GM19467 (cell line): ENCODE measurements around the gene PNPO.

ENCODE experiments used
- ATAC-seq: cut with Tn5 transposase; IDR thresholded peaks from one replicate; pipeline ENCODE4 v1.9.1; 2021; ENCODE audit warnings: mild to moderate bottlenecking, moderate library complexity; ENCODE audit not compliant: unreplicated experiment

Gene PNPO

DNA sequence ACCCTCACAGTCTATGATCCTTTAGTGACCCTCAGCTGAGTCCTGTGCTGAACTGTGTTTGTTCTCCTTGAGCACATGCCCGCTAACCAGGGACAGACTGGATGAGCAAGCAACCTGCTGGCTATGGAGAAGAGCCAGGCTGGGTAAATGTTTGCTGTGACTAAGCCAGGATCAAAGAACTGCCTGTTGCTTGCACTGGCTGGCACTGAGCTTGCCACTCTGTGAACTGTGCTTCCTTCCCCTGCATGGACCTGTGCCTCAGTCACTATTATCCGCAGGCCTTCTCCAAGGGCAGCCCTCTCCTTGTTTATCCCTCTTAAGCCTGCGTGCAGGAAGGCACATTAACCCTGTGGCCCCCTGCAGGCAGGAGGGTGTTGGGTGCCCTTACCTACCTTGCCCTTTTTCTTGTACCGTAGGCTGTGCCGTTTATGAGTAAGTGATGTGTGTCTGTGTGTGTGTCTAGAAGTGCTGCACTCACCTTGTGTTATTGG lies 7.4 kb downstream of the PNPO start:
- no peak for ATAC-seq

DNA sequence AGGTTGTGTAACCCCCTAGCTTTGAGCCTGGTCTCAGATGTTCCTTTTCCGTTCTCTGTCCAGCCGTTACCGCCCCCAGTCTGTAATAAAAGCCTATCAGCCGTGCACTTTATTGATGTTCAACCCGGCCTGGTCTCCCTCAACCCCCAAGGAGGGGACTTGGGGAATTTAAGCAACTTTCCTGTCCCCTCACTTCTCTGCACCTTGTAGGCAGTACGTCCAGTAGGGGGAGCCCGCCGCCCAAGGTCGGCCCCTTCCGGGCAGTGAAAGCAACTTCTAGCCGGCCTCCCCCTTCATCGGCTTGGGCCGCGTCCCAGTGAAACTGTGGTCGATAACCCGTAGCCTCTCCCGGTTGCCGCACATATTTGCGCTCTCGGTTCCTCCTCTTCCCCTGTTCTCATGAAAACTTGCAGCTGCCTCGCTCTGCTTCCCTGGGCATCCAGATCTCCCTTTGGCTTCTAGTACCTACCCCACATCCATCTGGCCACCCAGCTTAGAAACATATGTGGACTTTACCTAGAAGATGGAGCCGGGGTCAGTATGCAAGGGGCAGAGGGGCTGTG lies 7.9 kb downstream of the PNPO start:
- peak; percentile 50 for ATAC-seq

DNA sequence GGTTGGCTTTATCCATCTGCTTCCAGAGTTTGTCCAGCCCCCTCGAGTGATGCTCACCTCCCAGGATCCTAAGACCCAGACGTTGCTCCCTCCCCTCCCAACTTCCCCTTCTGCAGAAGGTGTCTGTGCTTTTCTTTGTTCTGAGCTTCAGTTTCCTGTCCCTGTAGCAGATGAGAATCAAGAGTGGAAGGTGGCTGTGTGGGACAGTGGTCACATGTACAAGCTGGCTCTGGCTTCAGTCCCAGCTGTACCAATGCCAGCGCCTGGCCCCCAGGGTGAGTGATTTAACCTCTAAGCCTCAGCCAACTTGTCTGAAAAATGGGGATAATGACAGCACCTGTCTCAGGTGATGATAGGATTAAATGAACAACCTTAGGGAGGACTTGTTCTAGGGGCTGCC lies 8.6 kb downstream of the PNPO start:
- ATAC-seq: no peak

DNA sequence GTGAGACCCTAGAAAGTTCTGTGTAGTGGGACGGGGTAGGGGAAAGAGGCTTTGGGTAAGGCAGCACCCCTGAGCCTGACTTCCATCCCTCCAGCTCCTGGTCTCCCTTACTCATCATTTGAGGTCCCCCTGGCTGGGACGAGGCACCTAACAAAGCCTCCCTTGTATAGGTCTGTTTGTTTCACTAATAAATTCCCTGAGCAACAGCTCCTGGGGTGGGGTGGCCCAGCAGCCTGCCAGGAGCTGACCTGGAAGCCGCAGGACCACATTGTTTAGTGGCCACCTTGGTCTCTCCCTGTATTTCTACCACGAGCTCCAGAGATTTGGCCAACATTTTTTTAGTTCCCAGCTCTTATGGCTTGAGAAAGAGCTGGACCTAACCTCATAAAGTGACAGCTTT lies 9.1 kb downstream of the PNPO start:
- no peak for ATAC-seq

DNA sequence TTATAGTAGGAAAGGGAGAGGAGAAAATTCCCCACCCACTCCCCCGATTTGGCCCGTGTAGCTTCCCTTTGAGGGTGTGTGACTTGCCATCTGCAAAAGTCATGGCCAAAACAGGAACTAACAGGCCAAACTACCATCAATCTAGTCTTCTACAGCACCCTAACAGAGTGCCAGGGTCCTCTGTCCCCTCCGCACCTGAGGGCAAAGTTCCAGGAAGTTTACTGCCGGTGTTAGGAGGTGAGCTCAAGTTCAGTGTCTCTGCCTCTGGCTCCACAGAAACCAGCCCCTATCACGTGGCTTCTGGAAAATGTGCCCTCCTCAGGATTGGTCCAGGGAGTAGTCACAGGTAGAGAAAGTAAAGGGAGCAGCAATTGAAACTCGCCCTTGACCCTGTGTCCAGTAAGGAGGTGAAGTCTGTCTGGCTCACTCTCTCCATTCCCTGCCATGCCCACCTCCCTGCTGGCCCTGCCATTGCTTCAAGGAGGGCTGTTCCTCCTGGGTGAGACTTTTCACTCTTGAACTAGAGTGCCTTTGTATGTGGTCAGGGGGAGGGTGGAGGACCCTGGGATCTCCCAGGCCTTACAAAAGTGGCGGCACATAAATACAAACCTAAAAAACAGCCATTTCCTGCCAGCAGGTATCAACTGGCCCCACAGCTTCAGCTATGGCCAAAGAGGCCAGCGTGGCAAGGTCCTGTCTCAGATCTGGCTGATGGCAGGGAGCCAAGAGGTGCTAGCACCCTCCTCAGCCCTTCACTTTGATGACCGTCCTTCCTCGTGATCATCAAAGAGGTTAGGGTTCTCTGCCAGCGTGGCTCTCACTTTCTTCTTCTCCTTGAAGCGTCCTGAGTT lies 11.0 kb downstream of the PNPO start:
- no peak for ATAC-seq

DNA sequence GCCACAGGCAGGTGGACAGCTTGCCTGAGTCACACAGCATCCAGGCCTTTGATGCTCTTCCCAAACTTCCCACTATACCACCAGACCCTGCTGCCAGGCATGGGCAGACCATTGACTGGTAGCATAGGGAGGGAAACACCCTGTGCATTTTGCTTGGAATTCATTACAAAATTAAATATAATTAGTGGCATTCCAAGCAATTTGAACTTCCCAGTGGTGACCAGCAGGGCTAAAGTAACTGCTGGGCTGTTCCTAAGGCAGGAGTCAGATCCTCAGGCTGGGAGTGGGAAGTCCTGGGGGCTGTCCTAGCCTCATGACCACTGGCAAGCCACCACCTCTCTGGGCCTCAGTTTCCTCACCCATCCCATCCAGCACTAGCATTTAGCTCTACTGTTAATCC lies 12.5 kb downstream of the PNPO start:
- ATAC-seq: no peak

DNA sequence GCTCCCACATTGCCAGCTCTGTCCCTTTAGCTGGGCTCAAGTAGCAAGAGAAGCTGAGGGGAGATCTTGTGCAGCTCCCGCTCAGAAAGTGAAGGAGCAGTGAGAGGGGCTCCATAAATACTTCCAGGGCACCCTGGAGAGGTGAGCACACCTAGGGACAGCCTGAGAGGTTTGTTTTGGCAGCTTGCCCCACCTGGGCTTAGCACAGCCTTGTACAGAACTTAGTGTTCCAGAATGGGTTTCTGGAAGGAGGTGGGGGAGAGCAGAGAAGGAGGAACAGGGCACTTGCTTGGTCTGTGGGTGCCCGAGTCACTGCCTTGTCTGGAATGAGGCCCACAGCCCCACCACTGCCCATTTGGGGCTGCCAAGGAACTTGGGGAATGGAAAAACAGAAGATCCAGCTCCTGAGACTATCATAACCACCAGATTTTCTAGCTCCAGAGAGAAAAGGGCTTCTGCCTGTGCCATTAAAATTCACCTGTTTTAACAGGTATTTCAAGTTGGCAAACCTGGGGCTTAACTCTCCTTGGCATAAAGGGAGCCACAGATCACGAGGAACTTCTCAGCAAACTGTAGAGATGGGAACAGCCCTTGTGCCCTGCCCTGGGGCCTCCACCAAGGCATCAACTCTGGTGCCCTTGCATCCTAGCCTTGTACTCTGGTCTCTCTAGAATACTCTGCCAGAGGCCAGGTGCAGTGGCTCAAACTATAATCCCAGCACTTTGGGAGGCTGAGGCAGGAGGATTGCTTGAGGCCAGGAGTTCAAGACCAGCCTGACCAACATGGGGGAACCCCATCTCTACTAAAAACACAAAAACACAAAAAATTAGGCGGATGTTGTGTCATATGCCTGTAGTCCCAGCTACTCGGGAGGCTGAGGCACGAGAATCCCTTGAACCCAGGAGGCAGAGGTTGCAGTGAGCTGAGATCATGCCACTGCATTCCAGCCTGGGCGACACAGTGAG lies 14.4 kb downstream of the PNPO start:
- no peak for ATAC-seq

DNA sequence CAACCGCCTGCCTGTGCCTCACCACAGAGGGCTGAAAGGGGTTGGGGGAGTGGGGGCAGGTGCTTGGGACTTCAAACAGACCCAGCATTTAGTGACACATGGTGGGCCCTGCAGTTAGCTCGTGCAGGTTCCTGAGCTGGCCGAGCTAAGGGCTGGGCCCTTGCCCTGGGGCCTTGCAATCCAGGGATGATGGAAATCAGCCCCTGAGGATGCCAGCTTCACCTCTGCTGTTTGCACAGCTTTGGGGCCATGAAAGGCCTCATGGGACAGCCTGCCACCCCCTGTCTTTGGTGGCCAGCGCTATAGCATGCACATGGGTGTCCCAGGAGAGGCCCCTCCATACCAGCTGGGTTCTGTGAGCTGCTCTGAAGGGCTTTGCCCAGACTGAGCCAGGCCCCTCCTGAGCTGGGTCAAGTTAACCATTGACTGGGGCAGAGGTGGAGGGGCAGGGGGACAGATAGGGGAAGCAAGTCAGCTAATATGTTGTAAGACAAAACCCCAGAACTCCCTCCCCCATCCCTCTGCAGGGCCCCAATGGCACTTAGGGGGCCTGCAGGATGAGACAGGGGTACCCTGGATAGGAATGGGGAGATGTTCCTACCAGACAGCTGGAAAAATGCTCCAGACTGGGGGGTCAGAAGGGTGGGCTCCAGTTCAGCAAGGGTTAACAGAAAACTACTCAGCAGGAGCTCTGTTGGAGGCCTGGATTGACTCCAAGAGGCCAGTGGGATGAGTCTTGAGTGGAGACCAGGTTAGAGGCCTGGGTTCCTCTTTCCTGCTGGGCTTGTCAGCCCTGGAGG lies 15.6 kb downstream of the PNPO start:
- no peak for ATAC-seq

DNA sequence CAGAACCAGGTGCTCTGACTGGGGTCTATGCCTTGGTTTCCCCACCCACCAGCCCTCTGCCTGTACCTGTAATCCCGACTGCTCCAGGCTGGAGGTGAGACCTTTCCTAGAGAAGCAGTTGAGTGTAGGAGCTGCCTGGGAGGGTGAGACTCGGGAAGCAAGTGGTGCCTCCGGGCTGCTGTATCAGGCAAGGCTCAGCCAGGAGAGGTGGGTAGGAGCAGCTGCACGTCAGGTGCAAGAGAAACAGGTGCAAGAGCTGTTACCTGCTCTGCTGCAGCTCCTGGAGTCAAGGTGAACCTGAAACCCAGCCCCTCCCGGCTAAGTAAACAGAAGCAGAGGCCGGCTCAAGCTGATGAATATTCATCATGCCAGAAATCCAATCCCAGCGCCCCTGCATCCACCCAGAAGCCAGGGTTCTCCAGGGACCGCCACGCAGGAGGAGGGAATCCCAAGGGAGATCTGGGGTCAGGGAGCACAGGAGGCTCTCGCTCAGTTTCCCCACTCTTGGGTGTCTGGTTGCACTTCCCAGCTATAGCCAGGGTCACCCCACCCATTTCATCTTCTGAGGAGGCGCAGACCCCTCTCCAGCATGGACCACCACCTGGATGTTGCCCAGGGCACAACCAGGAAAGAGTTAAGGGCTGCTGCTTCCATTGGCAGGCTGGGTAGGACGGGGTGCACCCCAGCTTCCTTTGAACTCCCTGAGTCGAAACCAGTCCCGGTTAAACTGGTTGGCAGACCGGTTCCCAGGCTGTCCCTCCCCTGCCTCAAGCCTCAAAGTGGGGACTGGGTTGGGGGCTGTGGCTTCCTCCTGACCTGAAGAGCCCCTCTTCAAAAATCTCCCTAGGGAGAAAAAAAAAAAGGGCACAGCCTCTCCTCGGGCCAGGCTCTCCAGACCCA lies 16.5 kb downstream of the PNPO start, which contains the start of gene PRR15L:
Gene PRR15L (minus strand): TSS at position 293 of the 900 bp plus-strand sequence. CDS start 4,649 bp downstream, outside the sequence.
- ATAC-seq: no peak

DNA sequence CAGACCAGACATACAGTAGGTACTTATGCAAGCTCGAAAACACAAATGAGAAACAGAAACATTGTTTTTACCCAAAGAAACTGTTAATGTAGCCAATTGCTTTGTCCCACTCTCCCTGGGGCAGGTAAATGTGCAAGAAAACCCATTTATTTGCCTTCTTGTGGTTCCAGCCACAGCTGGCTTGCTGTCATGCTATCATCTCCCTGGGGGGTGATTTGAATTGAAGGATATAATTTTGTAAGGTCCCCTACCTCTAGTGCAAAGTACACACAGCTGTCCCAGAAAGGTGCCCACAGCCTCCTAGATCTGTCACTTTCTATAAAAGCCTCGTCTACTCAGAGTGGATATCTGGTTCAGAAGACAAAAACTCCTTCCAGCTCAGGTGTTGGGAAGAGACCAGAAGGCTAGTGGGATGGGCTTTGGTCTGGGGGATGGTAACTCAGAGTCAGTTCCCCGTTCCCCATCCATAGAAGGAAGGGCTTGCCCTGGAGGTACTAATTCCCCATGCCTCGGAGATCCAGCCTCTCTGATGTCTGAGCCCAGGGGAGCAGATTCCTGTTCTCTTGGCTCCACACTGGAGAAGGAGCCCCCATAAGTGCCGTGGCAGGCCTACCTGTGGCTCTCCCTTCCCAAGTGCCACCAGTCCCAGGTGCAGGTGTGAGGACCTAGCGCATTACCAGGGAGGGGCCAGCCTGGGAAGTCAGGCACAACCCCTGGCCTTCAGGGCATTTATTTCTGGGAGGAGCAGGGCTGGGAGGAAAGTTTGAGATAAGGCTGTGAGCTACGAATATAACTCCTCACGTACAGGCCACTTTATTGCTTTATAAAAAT lies 18.7 kb downstream of the PNPO start:
- no peak for ATAC-seq

DNA sequence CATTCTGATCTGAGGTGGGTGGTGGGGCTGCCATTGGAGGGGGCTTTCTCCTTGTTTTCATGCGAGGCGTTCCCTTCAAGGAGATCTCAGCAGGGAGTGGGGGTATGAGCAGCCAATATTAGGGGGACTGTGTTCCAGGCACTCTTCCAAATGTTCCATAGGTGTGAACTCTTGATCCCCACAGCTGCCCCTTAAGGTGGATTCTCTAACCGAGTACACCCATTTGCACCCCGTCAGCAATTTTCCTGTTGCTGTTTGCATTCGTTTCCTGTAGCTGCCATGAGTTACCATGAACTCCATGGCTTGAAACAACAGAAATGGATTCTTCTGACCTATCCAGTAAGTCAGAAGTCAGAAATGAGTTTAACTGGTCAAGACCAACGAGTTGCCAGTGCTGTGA lies 20.0 kb downstream of the PNPO start:
- ATAC-seq: no peak

DNA sequence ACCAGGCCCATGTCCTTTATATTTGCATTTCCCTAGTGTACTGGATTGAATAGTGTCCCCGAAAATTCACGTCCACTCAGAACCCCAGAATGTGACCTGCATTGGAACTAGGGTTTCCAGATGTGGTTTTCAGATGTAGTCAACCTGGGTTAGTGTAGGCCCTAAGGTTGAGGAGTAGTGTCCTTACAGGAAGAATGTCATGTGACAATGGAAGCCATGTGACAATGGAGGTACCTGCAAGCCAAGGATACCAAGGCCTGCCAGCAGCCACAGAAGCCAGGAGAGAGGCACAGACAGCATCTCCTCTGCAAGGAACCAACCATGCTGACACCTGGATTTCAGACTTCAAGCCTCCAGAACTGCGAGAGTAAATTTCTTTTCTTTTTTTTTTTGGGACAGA lies 21.5 kb downstream of the PNPO start:
- no peak for ATAC-seq

DNA sequence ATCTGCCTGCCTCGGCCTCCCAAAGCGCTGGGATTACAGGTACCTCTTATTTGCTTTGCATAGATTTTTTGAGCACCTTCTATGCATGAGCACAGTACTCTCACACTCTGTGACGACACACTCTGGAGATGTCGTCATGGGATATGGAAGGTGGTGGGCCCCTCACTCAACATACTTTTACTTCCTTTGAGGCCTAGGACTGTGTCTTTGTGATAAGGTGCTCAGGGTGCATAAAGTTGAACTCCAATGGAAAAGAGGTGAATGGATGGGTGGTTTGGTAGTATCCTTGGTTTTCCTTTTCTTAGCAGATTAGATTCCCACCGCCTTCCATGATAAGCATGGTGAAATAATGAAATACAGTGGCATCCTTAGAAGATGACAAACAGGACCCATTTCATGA lies 23.5 kb downstream of the PNPO start:
- no peak for ATAC-seq

DNA sequence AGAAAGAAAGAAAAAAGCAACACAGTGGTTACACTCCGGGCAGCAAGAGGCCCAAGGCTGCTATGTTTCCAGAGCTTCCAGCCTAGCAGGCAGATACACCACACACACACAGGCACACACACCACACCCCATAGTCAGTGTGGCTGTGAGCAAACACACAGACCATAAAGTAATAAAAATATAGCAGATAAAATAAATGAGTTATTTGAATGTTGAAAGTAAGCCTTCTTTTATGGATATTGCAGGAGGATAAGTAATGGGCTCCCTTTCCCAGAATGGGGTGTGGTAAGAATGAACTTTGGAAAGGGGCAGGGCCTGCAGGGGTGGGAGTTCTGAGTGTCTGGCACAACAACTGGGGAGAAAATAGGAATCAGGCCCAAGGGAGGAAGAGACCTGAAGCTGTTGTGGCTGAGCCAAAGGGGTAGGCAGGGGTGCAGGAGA lies 24.7 kb downstream of the PNPO start:
- no peak for ATAC-seq

DNA sequence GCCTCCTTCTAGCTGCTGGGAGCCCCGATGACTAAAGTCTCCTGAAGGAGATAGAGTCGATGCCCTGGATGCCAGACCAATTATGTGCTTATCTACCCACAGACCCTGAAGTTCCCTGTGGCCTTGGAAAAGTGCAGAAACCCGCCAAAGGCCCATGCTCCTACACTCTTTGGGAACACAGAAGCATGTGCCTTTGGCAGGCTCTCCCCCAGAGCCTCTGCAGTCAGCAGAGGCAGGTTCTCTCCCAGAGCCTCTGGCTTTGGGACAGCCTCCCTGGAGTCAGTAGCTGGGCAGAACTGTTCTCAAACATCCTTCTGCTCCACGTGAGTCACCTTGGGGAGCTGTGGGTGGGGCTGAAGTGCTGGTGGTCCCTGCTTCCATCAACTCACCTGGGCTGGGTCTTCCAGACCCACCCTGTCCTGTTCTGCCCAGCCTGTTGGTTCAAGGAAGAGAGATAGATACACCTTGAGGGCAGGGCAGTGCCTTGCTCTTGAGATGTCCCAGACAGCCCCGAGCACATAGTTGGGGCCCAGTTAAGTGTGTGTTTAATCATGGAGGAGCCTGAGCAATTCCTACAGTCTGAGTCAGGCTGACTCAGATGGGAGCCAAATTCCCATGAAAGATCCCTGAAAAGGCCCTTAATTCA lies 26.4 kb downstream of the PNPO start:
- no peak for ATAC-seq

DNA sequence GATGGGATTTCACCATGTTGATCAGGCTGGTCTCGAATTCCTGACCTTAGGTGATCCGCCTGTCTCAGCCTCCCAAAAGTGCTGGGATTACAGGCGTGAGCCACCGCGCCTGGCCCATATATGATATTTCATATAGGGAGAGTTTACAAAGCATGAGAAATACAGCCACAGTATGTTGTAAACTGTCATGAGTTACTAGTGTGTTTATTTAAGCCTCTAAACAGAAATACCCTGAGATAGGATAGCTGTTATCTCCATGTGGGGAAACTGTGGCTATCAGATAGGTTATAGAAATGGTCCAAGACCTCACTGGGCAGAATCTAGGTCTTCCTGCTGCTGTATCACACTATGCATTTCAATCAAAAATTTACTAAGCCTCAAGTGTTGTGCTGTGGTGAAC lies 27.5 kb downstream of the PNPO start:
- ATAC-seq: no peak

DNA sequence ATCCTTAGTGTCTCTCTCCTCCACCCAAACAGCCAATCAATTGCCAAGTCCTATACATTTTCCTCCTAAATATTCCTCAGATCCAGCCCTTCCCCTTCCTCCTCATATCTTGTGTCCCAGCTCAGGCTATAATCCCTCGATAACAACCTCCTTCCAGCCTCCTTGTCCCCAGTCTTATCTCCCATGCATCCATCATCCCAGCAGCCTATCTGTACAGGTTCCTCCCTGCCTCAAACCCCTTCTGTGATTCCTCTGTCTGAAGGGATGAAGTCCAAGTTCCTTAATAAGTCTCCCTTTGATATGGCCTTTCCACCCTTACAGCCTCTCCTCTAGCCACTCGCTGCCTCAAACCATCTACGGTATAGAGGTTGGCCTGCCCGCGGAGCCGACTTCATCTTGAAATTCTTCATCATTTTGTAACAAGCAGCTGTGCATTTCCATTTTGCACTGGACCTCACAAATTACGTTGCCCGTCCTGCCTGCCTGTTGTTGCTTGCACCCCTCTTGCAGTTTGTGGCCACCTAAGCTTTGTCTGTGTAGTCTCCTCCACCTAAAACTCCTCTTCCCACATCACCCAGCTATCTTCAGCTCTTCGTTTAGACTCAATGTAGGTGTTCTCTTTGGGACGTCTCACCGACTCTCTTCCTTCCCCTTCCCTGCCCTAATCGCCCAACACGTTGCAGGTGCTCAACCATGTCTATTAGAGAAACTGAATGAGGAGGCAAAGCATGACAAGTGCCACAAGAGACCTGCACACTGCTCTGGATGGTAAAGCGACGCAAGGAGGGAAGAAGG lies 28.8 kb downstream of the PNPO start:
- ATAC-seq: no peak
